SHP77 treated with DMSO at 0.1 percent for 48 hours (cell line): Measurements from ENCODE around the gene SFXN3.
A peak's percentile ranks its signal among the peaks of the same experiment; 100 is the strongest.

Experiments used
- DNase-seq: peaks from one replicate; lab custom pipeline; 2025; lab: John Stamatoyannopoulos, UW

Gene SFXN3

DNA sequence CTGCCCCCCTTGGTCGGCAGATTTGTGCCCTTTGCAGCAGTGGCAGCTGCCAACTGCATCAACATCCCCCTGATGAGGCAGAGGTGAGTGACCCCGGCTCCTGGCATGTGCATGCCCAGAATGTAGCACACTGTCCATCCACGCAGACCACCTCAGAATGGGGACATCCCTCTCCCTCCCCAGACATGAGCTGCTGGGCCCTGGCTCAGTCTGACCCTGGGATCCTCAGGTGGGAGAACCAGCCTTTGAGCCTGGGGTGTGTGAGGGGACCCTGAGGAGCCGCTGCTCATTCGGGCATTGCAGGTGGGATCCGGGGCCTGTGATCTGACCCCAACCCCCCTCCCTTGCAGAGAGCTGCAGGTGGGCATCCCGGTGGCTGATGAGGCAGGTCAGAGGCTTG is 5.7 kb downstream of the SFXN3 start:
- no peak for DNase-seq

DNA sequence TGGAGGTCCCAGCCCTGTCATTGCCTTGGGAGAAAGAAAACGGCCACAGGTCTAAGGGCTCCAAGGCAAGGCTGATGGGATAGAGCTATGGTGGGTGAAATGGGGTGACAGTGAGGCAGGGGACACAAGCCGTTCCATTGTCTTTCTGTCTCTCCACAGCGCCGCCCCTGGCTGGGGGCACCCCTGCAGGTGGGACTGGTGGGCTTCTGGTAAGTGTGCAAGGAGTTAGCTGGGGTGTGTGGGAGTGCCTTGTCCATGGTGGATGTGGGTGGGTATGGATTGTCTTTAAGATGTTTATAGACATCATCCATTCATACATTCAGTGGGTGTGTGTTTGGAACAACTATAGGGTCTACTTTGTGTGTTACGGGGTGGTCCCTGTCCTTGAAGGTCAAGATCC is 7.5 kb downstream of the SFXN3 start:
- no peak for DNase-seq

DNA sequence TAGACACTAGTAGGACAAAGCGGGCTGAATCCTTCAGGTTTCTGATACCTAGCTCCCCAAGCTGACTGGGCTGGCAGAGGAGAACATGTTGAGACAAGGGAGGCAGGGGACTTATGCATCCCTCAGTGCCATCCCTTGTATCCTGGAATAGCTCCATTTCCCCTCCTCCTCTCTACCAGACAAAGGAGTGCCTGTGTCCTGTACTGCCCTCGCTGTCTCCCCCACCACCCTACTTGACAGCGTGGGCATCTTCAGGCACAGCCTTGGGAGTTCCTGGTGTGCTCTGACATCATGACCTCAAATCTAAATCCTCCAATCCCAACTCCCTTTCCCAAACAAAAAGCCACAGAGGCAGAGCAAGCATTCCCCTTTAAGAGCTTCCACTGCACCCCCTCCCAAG is 9.0 kb downstream of the SFXN3 start:
- DNase-seq: no peak

DNA sequence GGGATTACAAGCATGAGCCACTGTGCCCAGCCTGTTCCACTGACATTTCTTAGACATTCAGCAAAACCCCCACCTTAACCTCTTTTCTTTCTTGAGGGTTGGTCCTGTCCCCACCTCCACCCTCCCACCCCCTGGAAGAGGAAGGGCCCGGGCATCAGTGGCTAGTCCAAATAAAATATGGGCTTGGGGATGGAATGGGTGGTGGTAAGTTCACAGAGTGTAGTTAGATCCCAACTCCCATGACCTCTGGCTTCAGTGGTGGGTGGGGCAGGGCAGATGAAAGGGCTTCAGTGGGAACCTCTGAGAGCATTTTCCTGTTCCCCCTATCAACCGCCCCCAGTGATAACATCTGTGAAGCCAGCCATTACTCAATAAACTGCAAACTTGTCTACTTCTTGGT is 9.8 kb downstream of the SFXN3 start:
- DNase-seq: no peak

DNA sequence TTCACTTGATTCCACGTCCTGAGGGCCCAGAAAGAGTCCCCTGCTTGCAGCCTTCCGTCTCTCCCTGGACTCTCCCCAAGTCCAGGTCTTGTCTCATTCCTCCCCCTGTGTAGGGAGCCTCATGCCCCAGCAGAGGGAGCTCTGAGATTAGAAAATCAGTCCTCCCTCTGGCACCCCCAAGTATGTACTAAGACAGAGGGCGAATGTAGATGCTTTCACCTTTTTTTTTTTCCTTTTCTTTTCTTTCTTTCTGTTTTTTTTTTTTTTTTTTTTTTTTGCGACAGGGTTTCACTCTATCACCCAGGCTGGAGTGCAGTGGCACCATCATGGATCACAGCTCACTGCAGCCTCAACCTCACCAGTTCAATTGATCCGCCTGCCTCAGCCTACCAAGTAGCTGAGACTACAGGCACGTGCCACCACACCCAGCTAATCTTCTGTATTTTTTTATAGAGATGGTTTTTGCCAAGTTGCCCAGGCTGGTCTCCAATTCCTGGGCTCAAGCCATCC is 10.3 kb downstream of the SFXN3 start:
- DNase-seq: peak; percentile 39

DNA sequence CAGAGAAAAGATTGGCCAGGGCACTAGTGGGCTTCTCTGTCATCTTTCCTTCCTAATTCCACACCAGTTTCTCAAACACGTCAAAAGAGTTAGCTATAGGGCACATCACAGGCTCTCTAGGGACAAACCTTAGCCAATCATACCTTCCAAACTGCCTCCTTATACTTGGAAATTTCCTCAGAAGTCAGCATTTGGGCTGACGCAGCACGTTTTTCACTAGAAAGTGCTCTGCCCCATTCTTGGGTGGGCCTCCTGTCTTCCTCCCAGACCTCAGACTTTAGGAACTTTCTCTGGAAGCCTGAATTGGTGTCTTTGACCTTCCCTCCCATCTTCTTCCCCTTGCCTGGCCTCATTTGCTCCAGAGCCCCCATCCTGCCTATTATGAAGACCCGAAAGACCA is 11.1 kb downstream of the SFXN3 start:
- DNase-seq: no peak

DNA sequence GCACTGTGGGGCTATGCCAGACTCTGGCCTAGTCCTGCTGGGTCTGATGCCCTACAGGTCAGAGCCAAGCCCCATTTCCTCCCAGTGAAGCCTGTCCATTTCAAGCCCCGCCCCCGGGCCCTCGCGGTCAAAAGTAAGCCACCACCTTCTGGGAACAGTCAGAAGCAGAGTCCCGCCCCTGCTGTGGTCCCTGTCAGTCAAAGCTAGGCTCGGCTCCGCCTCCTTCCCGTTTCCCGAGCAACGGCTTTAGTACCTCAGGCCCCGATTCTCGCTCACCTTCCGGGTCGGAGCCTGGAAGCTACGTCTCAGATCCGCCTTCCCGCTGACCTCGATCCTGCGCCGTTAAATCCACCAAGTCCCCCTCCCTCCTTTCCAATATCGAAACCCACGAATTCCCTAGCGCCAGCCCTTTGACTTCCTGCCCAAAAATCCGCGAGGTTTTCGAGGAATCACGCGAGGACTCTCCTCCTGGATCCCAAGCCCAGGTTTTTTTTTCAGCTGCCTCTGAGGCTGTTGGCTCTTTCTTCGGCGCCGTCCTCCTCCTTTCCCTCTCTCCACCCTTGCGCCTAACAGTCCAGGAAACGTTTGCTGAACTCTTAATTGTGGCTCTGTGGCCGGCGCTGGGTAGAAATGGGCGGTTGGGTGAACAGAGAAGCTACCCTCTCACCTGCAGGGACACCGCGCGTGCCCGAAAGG is 11.8 kb downstream of the SFXN3 start:
- DNase-seq: peak; percentile 91

DNA sequence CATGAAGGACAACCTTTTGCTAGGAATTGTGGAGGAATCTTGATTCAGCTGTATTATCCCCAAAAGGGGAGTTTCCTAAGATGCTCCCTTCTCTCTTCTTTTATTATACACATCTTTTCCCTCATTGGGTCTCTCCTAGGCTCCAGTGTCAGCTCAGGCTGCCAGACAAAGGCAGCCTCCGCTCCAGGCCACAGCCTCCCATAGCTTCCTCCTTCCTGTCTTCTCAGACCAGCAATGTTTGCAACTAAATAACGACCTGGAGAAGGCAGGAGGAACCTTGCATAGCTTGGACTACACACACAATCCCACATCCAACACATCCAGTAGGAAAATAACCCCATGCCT is 12.3 kb downstream of the SFXN3 start:
- DNase-seq: no peak

DNA sequence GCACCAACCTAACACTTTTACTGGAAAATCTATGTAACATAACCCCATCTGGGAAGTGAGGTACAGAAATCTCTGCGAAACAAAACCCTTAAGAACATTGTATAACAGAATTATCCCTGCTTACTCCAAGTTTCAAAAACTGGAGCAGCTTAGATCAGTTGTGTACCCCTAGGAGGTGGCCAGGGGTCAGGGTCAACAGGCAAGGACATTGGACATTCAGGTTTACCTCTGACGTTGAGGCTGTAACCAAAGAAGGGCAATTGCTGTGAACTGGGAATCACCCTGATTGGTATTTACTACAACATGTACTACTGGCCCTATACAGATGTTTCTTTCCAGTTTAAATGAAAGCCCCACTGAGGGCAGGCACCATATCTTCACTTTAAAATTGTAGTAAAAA is 13.1 kb downstream of the SFXN3 start:
- DNase-seq: no peak

DNA sequence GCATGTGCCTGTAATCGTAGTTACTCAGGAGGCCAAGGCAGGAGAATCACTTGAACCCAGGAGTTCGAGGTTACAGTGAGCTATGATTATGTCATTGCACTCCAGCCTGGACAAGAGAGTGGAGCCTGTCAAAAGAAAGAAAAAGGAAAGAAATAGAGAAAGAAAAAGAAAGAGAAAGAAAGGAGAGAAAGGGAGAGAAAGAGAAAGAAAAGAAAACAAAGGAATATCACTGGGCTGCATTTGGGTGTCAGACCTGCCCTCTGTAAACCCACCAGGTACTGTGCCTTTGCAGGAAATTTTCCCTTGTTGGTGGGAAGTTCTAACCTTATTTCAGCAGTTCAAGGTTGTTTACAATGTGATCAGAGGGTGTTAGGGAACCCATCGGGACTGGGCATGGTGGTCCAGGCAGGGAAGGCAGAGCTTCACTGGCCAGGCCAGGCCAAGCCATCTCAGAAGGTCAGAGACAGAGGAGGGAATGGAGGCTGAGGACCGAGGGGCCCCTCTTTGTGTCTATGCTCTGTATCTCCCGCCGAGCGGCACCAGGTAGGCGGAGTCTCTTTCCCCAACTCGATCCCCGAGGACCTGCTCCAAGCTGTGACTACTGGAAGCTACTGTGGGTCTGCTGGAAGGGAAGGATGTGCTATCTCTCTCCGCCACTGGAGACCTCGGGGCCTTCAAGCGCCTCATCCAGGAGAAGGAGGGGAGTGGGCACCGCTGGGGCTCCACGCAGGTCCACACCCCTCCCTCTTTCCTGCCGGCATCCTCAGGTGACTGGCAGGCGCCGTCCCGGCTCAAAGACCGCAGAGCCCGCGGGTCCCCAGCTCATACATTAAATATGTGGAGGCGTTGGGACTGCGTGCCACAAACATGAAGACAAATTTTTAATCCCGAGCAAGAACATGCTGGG is 15.6 kb downstream of the SFXN3 start:
- DNase-seq: no peak

DNA sequence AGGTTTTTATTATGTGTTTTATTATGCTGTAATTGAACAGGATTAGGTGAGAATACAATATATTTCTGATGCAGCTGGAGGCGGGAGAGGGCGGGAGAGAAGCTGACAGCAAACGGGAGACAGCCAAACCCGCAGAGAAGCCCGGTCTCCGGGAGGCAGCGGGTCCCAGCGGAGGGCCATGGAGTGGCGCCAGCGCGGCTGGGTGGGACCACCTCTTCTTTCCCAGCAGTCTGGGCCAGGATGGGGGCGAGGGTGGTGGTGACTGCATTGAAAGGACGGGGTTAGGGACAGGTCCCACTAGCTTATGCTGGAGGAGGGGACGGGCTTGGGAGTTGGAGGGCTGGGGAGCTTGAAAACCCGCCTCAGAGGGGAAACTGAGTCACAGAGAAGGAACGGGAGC is 16.2 kb downstream of the SFXN3 start:
- no peak for DNase-seq

DNA sequence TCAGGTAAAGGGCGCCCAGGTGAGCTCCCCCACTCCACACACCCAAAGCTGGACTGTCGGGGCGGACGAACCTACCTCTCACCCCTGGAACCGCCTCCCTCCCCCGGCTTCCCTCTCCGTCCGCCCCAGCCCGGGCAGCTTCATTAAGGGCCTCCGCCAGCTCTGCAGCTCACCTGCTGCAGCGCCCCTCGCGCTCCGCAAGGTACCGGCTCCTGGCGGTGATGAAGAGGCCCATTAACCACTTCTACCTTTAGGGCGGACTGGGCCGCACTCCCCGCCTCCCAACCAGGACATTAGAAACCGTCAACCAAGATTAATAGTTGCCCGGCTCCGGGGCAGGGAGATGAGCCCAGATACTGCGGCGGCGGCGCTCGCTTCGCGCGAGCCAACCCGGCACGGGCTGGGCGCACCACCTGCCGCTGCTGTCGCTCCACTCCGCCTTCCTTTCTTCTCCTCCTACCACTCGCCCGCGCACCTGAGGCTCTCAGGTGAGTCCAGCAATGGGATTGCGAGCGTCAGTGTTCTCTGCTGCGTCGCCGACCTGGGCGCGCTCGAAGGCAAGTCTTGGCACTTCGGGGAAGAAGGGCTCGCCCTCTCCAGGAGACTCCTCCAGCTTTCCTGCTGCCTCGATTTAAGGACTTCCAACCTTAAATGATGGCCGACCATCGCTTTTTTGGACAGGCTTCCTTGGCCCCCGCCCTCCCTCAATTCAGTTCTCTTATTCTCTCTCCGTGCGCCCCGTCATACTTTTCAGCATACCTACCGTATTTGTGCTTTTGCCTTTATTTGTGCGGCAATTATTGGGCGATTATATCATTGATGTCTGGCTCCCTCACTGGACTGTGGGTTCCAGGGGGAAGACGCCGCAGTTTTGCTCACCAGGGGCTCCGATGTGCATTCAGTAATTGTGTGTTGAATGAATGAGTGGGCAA is 17.2 kb downstream of the SFXN3 start:
- DNase-seq: no peak

DNA sequence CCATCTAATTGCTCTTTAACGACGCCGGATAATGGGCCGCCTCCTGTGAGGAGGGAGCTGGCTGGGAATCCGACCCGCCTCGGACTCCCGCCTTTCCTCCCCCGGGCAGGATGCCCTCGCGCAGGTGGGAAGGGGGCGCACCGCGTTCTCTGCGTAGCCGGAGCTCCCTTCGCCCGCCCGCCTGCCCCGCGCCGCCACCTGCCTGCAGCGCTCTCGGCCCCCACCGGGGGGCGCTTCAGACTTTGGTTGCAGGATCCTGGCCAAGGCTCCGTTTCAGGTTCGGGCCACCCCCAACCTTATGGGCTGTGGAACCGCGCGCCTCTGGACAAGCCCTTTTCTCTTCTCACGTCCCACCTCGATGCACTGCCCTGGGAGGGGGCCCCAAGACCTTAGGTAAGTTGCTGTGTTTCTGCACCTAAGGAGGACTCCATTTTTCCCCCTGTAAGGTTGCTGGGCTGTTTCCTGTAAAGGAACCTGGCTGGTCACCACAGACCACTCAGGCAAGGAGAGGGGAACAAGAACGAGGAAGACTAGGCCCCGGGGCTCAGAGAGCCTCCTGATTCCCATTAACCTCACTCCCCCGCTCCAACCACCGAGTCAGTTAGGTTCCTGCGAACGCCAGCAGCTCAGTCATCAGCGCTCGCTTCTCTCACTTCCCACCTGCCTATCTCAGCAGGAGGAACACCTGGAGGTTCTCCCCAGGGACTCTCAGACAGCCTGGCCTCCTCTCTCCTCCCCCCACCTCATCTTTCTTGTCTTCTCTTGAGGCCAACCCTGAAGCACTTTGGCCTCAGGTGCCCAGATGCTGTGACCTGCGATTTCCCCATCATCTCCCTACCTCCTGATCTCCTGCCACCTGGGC is 19.4 kb downstream of the SFXN3 start:
- peak; percentile 40 for DNase-seq

DNA sequence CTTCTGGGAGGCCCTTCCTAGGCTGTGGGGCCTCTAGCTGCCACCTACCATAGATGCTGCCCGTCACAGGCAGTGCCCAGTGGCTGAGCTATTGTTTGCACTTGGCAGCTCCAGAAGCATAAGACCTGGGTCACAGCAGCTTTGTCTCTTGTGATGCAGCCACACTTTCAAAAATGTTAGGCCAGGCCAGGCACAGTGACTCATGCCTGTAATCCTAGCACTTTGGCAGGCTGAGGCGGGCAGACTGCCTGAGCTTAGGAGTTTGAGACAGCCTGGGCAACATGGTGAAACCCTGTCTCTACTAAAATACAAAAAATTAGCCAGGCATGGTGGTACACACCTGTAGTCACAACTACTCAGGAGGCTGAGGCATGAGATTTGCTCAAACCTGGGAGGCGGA is 21.3 kb downstream of the SFXN3 start:
- no peak for DNase-seq

DNA sequence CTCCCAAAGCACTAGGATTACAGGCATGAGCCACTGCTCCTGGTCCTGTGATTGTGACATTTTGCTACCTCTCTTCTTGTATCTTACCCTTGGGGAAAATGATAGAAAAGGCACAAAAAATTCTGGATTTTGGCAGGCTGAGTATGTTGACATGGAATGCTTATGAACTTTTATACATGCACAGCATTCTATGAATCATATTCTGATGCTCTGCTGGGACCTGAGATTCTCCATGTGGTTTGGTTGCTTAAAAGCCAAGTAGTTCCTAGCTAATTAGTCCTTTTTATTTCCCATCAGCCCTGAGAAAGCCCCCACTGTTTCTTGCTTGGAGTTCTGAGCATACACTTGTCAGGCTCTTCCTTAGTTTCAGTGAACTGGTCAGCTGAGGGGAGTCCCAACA is 22.5 kb downstream of the SFXN3 start:
- no peak for DNase-seq

DNA sequence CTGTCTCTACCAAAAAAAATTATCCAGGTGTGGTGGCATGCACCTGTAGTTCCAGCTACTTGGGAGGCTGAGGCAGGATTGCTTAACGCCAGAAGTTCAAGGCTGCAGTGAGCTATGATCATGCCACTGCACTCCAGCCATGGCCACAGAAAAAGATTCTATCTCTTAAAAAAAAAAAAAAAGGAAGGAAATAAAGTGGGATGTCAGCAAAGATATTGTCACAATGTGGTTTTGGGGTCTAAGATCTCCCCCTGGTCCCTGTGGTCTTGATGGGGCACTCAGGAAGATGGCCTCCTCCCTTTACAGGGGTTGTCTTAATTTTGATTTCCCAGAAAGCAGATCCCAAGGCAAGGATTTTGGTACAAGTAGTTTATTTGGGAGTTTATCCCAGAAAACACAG is 23.3 kb downstream of the SFXN3 start:
- no peak for DNase-seq

DNA sequence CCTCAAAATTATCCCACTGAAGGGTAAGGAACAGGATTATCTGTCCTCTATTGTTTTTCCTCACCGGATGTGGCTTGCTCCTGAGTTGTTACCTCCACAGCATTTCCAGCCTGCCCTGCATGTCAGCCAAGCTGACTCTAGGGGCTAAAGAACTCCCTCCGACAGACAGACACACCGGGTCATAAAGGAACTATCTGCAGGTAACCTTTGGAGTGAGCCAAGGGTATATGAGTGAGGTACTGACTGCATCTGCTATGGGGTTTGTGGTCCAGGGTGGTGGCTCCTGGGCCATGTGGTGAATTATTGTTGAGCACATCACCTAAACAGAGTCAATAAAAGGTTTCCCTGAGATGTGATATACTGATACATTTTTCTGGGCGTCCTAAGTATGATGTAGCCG is 23.8 kb downstream of the SFXN3 start:
- no peak for DNase-seq

DNA sequence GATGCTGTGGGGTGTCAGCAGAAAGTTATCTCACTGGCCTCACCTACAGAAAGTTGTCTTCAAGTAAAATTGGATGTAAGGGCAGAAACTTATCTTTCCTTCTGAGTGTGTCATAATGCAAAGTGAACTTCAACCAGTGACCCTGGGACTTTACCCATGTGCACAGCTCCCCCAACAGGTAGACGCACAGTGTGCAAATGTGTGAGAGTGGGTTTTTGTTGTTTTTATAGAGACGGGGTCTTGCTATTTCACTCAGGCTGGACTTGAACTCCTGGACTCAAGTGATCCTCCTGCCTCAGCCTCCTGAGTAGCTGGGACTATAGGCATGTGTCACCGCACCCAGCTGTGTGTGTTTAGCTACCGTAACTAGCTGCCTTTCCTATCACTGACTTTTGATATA is 24.4 kb downstream of the SFXN3 start:
- DNase-seq: no peak

DNA sequence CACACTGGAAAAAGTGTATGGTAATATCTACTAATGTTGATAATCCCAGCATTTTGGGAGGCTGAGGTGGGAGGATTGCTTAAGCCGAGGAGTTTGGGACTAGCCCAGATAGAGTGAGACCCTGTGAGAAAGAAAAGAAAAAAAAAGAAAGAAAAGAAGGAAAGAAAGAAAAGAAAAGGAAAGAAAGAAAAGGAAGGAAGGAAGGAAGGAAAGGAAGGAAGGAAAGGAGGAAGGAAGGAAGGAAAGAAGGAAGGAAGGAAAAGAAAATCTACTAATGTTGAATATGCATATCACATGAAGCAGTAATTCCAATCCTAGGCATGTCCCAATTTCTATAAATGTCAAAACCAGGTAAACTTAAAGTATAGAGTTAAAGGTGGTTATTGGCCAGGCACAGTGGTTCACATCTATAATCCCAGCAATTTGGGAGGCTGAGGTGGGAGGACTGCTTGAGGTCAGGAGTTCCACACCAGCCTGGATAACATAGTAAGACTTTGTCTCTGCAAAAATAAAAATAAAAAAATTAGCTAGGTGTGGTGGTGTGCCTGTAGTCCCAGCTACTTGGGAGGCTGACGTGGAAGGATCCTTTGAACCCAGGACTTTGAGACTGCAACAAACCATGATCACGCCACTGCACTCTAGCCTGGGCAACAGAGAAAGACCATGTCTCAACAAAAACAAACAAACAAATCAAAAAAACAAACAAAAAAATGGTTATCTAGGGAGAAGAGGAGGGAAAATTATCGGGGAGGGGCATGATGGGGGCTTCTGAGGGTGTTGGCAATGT is 25.5 kb downstream of the SFXN3 start:
- DNase-seq: no peak
